Fibroblast of skin of scalp (primary cell): ENCODE measurements around the gene SLC25A34.
A peak's percentile ranks its signal among the peaks of the same experiment; 100 is the strongest.

Source experiments
- DNase-seq: peaks from one replicate; pipeline ENCODE4 v3.0.0-alpha.2; 2013

The SLC25A34 gene

DNA sequence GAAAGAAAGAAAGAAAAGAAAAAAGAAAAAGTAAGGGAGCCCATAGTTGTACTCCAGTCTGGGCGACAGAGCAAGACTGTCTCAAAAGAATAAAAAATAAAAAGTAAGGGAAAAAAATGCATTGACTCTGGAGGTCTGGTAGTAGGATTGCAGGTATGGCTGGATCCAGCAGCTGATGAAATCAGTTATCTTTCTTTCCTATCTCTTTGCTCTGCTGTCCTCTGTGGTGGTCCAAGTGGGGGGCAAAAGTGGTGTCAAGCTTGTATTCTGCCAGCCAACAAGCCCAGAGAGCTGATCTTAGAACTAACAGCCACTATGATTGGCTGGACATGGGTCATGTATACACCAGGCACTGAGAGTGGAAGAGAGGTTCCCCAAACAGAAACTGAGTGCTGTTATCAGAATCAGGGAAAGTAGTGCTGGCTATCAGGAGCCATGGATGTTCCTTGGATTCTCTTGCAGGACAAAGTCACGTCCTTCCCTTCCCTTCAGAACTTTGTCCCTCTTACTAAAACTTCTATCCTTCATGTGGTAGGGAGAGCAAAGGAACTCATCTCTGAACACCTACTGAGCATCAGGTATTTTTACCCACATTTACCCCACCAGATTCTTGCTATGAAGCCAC is 19.1 kb downstream of the SLC25A34 start:
- DNase-seq = no peak

DNA sequence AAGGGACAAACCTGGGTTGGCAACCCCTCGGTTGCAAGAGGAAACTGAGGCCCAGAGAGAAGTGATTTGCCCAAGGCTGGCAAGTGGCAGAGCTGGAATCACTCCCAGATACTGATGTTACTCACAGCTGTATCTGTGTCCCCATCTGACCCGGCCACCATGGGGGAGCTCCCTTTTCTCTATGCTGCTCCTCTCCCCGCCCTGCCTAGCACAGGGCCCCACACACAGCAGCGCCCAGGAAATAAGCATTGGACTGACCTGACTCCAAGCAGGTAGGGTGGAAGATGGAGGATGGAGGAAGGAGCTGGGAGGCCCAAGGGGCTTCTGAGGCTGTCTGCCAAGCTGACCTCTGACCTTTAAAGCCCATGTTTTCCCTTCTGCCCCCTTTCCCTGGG is 19.6 kb downstream of the SLC25A34 start:
- DNase-seq = no peak

DNA sequence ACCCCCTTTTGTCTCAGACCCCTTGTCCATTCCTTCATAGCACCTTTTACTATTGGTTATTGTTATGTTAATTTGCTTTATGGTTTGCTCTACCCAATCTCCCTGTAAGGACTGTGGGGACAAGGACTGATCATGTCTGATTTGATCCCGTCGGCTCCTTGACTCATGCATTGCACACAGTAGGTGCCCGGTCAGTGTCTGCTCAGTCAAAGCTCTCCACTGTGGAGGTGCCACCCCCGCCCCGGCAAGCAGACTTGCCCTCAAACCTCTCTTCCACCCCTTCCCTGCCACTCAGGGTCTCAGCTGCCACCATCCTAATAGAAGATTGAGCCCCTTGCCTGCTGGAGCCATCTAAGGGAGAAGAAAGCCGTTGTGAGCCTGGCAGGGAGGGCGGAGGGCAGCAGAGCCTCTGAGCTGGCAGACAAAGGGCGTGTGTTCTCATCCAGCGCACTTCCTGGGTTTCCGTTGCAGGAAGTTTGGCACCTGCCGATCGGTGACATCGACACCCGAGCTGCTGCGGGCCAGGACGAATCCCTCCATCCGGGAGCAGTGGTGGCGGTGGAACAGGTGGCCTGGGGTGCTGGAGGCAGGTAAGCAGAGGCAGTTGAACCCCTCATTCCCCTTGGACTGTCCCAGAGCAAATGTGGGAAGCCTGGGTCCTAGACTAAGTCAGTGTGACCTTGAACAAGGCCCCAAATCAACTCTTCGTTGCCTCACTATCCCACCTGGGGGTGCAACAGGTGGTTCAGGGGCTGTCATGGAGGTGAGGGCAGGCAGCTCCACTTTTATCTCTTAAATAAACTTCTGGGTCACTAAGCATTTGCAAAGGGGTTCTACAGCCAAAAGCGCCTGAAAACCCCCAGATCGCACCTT is 20.3 kb downstream of the SLC25A34 start:
- DNase-seq = no peak

DNA sequence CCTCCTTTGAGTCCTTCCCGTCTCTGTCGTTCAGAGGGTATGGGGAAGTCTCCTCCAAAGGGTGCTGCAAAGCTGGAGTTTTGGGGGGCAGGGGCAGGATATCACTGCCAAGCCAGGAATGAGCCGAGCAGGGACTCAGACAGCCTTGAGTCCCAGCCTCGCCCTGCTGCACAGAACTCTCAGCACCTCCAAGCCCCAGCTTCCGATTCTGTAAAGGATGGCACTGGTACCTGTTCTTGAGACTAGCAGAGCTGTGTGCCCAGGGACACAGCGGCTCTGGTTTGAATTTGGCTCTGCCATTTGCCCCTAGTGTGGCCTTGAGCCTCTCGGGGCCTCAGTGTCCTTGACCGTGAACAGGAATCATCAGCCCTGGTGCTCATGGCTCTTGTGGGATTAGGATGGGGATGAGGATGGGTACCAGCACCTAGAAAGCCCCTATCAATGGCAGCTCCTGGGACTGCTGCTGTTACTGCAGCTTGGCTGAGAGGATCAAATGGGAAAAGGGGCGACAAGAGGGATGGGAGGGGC is 21.0 kb downstream of the SLC25A34 start:
- DNase-seq = no peak

DNA sequence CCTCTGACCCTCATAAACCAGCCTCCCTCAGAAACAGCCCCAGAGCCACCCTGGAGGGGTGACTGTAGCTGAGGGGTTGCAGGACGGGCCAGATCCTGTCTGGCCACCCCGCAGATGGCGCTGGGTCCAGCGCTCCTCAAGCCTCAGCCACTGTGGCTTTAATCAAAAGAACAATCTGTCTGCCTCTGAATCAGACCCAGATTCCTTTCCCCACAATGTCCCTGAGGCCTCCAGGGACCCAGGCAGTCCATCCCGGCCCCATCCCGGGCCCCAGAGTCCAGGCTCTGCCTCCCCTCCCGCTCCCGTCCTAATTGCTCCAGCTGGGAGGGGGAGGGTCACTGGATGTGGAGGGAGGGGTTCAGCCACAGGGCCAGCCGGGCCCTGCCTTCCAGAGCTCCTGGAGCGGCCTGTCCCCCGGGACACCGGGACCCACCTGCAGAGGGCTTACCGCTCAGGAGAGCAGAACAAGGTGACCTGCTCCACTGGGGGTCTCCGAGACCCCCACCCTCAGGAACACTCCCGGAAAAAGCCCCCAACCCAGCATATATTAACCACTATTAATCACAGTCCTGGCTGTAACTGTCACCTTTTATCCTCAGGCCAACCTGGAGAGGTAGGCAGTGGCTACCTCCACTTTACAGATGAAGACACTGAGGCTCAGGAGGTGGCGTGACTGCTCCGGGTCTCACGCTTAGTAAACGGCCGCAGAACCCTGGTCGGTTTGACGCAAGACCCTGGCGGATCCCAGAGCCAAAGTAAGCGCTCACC is 21.7 kb downstream of the SLC25A34 start:
- DNase-seq = peak; percentile 69

DNA sequence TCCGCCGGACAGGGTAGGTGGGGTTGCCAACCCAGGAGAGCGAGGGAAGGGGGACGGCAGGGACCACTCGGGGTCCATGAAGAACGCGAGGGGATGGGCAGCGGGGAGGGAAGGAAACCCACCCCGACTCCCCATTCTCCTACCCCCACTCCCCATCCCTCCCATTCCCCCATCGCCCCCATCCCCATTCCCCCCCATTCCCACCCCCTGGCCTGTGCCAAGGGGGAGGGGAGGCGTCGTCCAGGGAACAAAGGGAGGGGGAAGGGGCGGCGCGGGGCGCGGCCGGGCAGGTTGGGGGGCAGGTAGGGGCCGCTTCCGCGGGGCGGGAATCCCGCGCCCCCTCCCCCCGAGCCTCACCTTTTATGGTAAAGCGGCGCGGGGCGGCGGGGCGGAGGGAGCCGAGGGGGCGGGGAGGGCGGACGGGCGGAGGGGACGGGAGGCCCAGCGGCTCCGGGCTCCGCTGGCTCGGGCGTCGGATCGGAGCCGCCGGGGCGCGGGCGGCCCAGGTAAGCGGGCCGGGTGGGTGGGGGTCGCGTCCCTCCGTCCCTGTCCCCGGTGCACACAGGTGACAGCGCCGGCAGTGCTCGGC is 22.4 kb downstream of the SLC25A34 start, which contains the start of gene FBLIM1:
TSS of gene FBLIM1 (plus strand) at position 453 of the 589 bp plus-strand sequence. CDS start 6,189 bp downstream, outside the sequence.
- peak; percentile 45 for DNase-seq

DNA sequence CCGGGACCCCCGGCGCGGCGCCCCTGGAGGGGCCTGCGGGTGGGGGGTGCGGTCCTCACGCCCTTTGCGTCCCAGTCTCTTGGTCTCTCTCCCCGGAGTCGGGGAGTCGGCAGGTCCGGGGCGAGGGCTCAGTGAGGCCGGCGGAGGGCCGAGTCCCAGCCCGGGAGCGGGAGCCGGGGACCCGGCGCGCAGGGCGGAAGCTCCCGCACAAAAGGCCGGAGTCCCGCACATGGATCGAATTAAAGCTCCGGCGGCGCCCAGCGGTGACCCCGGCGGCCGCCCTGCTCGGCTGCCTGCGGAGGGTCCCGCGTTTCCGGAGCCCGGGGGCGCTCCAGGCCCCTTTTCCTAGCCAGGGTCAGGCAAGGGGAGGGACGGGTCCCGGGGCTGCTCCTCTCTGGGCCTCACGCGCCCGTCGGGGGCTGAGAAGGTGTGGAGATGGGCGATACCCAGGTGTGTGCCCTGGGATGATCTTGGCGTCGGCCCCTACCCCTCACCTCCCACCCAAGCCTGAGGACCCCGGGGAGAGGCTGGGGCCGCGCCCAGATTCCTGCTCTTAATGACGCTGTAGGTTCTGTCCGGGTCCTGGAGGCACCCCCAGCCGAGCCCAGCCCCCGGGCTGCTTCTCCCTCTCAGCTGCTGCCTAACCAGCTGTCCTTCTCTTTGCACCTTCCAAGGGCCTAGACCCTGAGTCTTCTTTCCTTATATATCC is 23.0 kb downstream of the SLC25A34 start:
- peak; percentile 31 for DNase-seq

DNA sequence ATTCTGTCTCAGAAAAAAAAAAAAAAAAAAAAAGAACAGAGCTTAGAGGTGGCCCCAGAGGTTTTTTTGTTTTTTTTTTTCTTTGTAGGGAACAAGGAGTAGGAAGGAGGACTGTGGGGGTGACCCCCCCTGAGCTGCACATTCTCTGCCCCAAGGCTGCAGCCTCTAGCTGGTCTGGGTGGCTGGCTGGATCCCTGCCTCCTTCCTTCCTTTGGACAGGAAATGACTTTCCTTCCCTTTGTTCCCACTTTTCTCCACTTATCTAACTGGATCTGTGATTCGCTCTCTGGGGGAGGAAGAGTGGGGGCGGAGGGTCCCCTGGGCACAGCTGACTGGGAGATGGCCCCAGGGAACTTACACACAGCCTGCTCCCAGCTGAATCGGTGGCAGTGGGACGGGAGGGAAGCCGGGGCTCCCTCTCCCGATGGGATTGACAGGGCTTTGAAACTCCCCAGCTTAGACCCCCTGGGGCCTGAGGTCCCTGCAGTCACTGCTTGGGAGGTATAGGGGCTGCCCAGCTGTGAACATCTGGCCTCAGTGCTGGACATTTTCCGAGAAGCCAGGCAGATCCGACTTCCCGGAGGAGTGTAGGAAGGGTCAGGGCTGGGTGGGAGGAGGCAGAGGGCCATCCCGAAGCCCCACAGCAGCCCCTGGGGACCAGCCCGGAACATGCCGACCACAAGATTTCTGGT is 24.6 kb downstream of the SLC25A34 start:
- peak; percentile 68 for DNase-seq

DNA sequence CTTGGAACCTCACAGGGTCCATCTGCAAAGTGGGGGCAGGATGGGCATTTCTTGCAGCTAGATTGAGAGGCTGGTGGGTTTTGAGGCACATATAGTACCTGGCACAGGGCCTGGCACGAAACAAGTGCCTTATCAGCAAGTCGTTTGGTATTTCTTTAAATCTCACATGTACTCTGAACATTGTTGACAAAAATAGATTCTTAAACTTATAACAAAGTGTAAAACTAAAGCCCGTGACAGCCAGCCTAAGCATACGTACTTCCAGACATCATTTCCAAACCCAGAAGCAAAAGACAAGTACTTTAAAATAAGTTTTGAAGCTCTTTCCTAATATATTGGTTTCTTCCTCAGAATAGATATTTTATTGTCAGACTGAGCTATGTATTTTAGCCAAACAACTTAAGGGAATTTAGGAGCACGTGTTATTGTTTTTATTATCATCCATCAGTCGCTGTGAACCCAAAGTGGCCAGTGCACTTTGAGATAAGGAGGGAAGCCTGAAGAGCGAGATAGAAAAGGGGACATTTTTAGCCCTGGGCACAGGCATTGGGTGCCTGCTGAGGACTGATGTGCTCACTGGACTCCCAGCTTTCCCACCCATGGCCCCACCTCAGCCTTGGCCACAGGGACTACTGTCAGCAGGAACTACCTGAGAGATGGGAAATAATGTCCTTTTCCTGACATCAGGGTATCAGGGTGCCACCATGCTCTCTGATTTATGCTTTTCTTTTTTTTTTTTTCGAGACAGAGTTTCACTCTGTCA is 25.5 kb downstream of the SLC25A34 start:
- DNase-seq = no peak

DNA sequence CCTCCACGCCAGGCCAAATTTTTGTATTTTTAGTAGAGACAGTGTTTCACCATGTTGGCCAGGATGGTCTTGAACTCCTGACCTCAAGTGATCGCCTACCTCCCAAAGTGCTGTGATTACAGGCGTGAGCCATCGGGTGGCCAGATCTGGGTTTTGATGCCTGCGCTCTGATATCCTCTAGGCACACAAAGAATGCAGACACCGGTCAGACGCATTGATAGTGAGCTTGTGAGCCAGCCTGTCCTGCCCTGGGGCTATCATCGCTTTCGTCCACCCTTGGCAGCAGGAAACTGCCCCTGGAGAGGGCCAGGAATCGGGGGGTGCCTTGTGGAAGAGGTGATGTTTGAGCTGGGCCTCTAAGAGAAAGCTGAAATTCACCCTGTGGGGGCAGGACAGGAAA is 26.5 kb downstream of the SLC25A34 start:
- no peak for DNase-seq

DNA sequence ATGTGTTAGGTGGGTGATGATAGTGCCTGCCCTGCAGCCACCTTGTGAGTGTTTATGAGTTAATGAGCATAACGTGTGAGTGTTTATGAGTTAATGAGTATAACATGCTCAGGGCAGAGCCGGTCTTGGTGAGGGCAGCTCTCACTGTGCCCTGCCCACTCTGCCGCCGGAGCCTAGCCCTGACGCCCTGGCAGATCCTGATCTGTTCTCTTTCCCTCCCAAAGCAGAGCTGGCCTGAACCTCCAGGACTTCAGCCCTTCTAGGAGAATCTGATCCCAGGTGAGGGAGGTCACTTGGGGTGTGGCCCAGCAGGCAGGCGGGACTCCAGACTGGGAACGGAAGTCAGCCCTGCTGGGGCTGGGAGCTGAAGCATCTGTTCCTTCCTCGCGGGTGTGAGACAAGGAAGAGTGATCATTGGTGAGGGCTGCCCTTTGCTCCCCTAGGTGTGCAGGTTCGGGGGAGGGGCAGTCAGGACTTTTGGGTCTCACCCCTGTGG is 28.3 kb downstream of the SLC25A34 start:
- DNase-seq = no peak

DNA sequence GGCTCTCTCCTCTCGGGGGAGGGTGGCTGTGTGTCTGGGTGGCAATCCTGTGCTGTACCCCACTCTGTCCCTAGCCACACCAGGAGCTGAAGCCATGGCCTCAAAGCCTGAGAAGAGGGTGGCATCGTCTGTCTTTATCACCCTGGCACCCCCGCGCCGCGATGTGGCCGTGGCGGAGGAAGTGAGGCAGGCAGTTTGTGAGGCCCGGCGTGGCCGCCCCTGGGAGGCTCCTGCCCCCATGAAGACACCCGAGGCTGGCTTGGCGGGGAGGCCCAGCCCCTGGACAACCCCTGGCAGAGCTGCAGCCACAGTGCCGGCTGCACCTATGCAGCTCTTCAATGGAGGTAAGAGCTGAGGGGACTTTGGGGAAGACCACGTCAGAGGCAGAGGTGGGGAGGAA is 28.8 kb downstream of the SLC25A34 start:
- DNase-seq = no peak

DNA sequence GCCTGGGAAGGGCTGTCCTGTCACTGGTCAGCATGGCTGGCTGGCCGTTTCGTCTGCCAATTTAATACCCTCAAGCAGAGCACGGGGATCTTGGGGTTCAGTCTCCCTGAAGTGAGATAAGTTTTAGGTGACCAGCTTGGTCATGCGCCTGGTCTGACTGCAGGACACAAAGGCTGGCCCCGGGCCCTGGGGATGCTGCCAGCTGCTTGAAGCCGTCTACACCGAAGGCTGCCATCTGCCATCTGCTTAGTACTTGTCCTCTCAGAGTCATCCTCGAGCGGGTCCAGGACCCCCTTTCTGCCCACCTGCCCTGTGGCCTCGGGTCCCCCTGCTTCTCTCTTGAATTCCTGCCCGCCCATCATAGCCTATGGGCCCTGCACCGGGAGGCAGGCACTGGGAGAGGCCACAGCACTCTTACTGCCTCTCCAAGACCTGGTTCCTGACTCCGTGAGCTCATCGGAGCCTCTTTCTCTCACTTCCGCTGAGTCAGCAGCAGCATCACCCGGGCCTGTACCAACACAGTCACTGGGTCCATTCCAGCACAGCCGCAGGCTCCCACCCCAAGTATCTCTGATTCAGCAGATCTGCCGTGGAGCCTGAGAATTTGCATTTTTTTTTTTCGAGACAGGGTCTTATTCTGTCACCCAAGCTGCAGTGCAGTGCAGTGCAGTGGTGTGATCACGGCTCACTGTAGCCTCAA is 29.6 kb downstream of the SLC25A34 start:
- DNase-seq = peak; percentile 30

DNA sequence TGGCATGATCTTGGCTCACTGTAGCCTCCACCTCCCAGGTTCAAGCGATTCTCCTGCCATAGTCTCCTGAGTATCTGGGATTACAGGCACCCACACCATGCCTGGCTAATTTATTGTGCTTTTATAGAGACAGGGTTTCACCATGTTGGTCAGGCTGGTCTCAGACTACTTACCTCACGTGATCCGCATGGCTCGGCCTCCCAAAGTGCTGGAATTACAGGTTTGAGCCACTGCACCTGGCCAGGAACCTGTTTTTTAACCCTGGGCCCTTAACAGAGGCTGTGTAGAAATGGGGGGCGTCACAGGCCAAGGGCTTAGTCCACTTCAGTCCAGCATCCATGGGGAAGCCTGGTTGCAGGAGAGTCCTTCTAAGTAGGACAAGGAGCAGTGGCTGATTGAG is 31.9 kb downstream of the SLC25A34 start:
- DNase-seq = no peak

DNA sequence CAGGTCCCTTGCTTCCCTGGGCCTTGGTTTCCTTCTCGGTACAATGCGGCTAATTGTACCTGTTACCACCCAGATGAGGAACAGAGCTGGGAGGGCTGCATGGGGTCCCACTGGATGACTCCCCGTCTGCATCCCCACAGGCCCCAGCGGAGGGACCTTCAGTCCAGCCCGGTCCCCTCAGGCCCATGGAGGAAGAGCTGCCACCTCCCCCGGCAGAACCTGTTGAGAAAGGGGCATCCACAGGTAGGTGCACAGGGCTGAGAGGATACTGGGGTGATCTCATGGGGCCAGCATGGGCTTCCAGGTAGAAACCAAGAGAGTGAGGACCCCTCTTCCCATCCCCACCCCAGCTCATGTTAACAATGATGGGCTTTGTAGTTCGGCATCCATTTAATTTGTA is 32.3 kb downstream of the SLC25A34 start:
- DNase-seq = no peak

DNA sequence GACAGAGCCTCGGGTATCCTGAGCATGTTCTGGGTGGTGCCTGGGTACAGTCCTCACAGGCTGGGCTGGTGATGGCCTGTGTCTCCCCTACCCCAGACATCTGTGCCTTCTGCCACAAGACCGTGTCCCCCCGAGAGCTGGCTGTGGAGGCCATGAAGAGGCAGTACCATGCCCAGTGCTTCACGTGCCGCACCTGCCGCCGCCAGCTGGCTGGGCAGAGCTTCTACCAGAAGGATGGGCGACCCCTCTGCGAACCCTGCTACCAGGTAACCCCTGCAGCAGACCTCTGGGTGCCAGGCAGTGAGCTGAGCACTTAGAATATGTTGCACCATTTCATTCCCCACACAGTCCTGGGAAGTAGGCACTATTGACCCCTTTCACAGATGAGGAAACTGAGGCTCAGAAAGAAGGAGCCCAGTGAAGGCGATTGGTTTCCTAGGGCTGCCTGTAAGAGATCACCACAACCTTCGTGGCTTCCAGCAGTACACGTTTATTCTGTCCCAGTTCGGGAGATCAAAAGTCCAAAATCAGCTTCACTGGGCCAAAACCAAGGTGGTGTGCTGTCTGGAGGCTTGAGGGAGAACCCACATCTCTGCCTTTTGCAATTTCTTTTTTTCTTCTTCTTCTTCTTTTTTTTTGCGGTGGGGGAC is 34.4 kb downstream of the SLC25A34 start:
- no peak for DNase-seq

DNA sequence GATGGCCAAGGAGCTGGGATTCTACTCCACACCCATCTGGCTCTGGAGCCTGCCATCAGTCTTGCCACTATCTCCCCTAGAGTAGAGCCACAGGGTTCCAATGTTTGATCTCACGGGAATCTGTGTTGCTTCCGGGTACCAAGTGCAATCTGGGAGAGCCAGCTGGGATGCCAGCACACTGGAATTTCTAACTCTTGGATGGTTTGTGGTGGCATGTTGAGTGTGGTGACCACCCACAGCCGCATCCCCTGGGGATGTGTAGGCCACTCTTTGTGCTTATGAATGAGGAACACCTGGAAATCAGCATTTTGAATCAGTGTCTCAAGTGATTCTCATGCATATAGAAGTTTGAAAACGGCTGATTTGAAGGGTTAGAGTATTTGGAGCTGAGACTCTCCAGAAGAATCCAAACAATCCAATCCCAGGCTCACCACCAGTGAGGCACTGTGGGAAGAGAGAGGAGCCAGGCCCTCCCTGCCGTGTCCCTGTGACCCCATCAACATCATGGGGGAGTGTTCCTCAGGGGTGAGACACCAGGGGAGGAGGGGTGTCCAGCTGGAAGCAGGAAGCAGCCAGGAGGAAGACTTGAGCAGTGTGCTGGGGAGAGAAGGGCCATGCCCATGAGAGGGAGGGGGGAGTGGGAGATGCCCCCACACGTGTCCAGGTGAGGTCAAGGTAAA is 35.9 kb downstream of the SLC25A34 start:
- no peak for DNase-seq

DNA sequence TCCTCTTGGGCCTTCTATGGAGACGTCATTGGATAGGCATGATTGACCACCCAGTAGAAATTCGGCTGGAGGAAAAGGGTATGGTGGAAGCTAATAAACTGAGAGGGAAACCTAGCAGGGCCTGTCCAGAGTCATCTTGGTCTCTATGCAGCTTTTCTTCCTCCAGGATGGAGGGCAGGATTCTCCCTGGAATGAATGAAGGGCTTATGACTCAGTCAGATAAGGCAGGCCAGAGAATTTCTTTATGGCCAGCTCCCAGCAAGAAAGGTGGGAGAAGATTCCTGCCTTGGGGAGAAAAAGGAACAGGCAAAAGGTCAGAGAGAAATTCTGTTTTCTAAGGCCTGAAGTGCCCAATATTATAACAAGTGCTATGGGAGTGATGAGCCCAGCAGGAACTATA is 39.6 kb downstream of the SLC25A34 start:
- no peak for DNase-seq
